ENCODE measurements around the gene MAPKAP1.

GRCh38 chr9:125418404-125418803 is 288.6 kb downstream of the MAPKAP1 start:
- TF ChIP-seq, protein P1, sequence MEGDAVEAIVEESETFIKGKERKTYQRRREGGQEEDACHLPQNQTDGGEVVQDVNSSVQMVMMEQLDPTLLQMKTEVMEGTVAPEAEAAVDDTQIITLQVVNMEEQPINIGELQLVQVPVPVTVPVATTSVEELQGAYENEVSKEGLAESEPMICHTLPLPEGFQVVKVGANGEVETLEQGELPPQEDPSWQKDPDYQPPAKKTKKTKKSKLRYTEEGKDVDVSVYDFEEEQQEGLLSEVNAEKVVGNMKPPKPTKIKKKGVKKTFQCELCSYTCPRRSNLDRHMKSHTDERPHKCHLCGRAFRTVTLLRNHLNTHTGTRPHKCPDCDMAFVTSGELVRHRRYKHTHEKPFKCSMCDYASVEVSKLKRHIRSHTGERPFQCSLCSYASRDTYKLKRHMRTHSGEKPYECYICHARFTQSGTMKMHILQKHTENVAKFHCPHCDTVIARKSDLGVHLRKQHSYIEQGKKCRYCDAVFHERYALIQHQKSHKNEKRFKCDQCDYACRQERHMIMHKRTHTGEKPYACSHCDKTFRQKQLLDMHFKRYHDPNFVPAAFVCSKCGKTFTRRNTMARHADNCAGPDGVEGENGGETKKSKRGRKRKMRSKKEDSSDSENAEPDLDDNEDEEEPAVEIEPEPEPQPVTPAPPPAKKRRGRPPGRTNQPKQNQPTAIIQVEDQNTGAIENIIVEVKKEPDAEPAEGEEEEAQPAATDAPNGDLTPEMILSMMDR (IDR thresholded peaks at IDR 0.05; ENCODE audit: insufficient read depth, low read length): no peak
- no peak for TF ChIP-seq REST (IDR thresholded peaks at IDR 0.05; ENCODE audit: insufficient replicate concordance, low read depth)
- TF ChIP-seq POLR2AphosphoS5 (IDR thresholded peaks at IDR 0.05; ENCODE audit: low read depth): no peak

Data from HL-60 (cell line).